ENCODE measurements around the gene NNMT.

NNMT gene

GRCh38 chr11:114290503-114291235 is 5.5 kb upstream of the NNMT start:
- no peak for TF ChIP-seq FOXM1 (IDR thresholded peaks at IDR 0.05; ENCODE audit: borderline replicate concordance, low read depth)
- no peak for TF ChIP-seq CEBPB (IDR thresholded peaks at IDR 0.05)
- TF ChIP-seq ZBTB7A (IDR thresholded peaks at IDR 0.05; ENCODE audit: low read depth), result no peak
- TF ChIP-seq REST (IDR thresholded peaks at IDR 0.05; ENCODE audit: low read depth), result no peak
- no peak for TF ChIP-seq NFIC (IDR thresholded peaks at IDR 0.05)
- TF ChIP-seq EGR1 (IDR thresholded peaks at IDR 0.05), result no peak
- TF ChIP-seq MAX (IDR thresholded peaks at IDR 0.05), result no peak
- TF ChIP-seq EP300 (IDR thresholded peaks at IDR 0.05; ENCODE audit: borderline replicate concordance), result no peak
- no peak for TF ChIP-seq TAF1 (IDR thresholded peaks at IDR 0.05; ENCODE audit: low read depth)
- no peak for TF ChIP-seq TEAD4 (IDR thresholded peaks at IDR 0.05)
- no peak for TF ChIP-seq TCF12 (IDR thresholded peaks at IDR 0.05; ENCODE audit: low read depth)
- no peak for TF ChIP-seq USF1 (IDR thresholded peaks at IDR 0.05)
- TF ChIP-seq CREB1 (IDR thresholded peaks at IDR 0.05; ENCODE audit: low read depth), result no peak
- TF ChIP-seq RAD21 (IDR thresholded peaks at IDR 0.05; ENCODE audit: low read depth), result no peak
- no peak for TF ChIP-seq YY1 (IDR thresholded peaks at IDR 0.05; ENCODE audit: low read depth)

GRCh38 chr11:114291381-114291780 is 4.8 kb upstream of the NNMT start:
- TF ChIP-seq TCF12 (IDR thresholded peaks at IDR 0.05; ENCODE audit: low read depth), result no peak
- no peak for TF ChIP-seq TEAD4 (IDR thresholded peaks at IDR 0.05)
- no peak for TF ChIP-seq RAD21 (IDR thresholded peaks at IDR 0.05; ENCODE audit: low read depth)
- no peak for TF ChIP-seq EP300 (IDR thresholded peaks at IDR 0.05; ENCODE audit: borderline replicate concordance)
- no peak for TF ChIP-seq MAX (IDR thresholded peaks at IDR 0.05)
- TF ChIP-seq ZBTB7A (IDR thresholded peaks at IDR 0.05; ENCODE audit: low read depth), result no peak
- no peak for TF ChIP-seq TAF1 (IDR thresholded peaks at IDR 0.05; ENCODE audit: low read depth)
- TF ChIP-seq USF1 (IDR thresholded peaks at IDR 0.05), result no peak
- TF ChIP-seq YY1 (IDR thresholded peaks at IDR 0.05; ENCODE audit: low read depth), result no peak
- no peak for TF ChIP-seq NFIC (IDR thresholded peaks at IDR 0.05)
- no peak for TF ChIP-seq CREB1 (IDR thresholded peaks at IDR 0.05; ENCODE audit: low read depth)
- TF ChIP-seq EGR1 (IDR thresholded peaks at IDR 0.05), result no peak
- TF ChIP-seq CEBPB (IDR thresholded peaks at IDR 0.05), result no peak
- no peak for TF ChIP-seq FOXM1 (IDR thresholded peaks at IDR 0.05; ENCODE audit: borderline replicate concordance, low read depth)
- TF ChIP-seq REST (IDR thresholded peaks at IDR 0.05; ENCODE audit: low read depth), result no peak

- no peak for TF ChIP-seq FOXM1 (IDR thresholded peaks at IDR 0.05; ENCODE audit: borderline replicate concordance, low read depth)
- no peak for TF ChIP-seq TEAD4 (IDR thresholded peaks at IDR 0.05)
- no peak for TF ChIP-seq EGR1 (IDR thresholded peaks at IDR 0.05)
- TF ChIP-seq YY1 (IDR thresholded peaks at IDR 0.05; ENCODE audit: low read depth), result no peak
- TF ChIP-seq RAD21 (IDR thresholded peaks at IDR 0.05; ENCODE audit: low read depth), result no peak
- TF ChIP-seq TAF1 (IDR thresholded peaks at IDR 0.05; ENCODE audit: low read depth), result no peak
- no peak for TF ChIP-seq NFIC (IDR thresholded peaks at IDR 0.05)
- TF ChIP-seq CEBPB (IDR thresholded peaks at IDR 0.05), result no peak
- TF ChIP-seq ZBTB7A (IDR thresholded peaks at IDR 0.05; ENCODE audit: low read depth), result no peak
- no peak for TF ChIP-seq USF1 (IDR thresholded peaks at IDR 0.05)
These were observed 4.1 kb upstream of the NNMT start for GRCh38 chr11:114291842-114292680.

GRCh38 chr11:114293201-114293711 is 2.9 kb upstream of the NNMT start:
- TF ChIP-seq CEBPB (IDR thresholded peaks at IDR 0.05) (no peak), CREB1 (IDR thresholded peaks at IDR 0.05; ENCODE audit: low read depth) (no peak), TCF12 (IDR thresholded peaks at IDR 0.05; ENCODE audit: low read depth) (no peak), RAD21 (IDR thresholded peaks at IDR 0.05; ENCODE audit: low read depth) (no peak), USF1 (IDR thresholded peaks at IDR 0.05) (no peak), REST (IDR thresholded peaks at IDR 0.05; ENCODE audit: low read depth) (no peak), EGR1 (IDR thresholded peaks at IDR 0.05) (no peak), TAF1 (IDR thresholded peaks at IDR 0.05; ENCODE audit: low read depth) (no peak), MAX (IDR thresholded peaks at IDR 0.05) (no peak), FOXM1 (IDR thresholded peaks at IDR 0.05; ENCODE audit: borderline replicate concordance, low read depth) (no peak), YY1 (IDR thresholded peaks at IDR 0.05; ENCODE audit: low read depth) (no peak), TEAD4 (IDR thresholded peaks at IDR 0.05) (no peak), ZBTB7A (IDR thresholded peaks at IDR 0.05; ENCODE audit: low read depth) (no peak)
